Stimulated activated CD4-positive, alpha-beta T cell treated with anti-CD3 and anti-CD28 coated beads, Interleukin-2, amount 100 ng/mL, for 48 hours (primary cell): ENCODE results near the gene AGBL1.
A peak's percentile ranks its signal among the peaks of the same experiment; 100 is the strongest.

Experiments
- DNase-seq, 2 donors: peaks; one replicate each; pipeline ENCODE4 v3.0.0-alpha.2; 2020

AGBL1 gene

DNA sequence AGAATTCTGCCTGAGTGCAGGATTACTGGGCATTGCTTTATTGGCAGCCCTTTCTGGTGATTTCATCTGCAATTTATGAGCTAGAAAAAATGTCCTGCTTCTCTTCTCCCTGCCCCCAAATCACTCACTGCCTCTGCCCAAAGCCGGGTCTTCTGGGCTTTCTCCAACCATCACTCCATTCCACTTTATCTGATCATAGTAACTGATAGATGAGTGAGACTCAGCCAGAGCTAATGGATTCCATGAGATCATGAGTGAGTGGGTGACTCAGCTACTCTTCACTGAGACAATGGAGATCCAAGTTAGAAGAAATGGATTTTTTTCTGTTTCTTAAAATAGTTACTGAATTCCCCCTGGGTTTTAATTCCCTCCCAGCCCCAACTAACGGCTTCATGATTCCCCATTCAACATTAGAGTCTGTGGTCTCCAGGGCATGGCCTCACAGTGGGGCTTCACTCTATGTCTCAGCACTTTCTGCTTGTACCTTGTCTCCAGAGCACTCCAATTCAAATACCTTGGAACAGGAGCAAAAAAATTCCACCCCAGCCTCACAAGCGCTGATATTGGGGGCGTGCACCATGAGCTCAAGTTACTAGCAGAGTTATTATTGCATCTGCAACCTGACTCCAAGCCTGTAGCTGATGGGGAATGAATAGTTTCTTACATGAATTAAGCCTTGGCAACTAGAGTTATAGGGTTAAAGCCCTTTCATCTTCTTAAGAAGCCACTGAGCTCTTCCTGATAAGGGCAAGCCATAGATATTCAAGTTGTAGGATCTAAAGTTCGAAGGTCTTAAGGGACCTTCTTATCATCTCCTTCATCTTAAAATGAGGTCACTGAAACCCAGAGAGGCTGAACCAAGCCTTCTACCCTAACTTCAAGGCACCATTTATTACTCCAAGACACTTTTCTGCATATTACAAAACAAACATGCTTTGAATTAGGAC is 85.9 kb downstream of the AGBL1 start:
- DNase-seq = no peak

DNA sequence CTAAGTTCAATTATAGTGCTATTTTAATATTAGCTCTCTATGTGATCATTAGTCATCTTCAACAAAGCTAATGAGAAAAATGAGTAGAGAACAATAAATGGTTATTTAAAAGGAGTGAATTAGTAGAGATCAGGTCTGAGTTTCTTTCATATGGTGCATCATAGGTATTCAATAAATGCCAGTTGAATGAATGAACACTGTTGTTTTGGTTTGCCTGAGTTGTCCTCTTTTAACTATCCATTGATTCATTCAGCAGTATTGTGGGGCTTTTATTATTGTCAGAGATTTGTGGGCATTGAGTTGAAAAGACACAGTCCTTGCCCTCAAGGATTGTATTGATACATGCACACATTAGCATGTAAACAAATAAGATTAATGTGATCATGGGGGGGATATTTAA is 88.2 kb downstream of the AGBL1 start:
- no peak for DNase-seq

DNA sequence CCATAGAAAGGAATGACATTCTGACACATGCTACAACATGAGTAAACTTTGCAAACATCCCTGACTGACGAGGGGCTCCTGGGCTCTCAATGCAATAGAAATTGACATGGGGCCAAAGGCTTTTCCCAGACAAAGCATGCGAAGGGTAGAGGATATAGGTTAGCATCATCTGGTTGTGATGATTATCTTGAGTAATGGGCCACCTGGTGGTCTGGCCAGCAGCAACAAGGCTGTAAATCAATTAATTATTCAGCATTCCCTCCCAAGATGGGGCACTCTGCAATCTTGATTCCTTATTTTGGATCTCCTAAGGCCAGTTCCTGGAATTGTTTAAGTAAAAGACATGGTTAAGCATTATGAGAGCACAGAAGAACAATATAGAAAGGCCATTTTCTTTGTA is 99.2 kb downstream of the AGBL1 start:
- DNase-seq = no peak

DNA sequence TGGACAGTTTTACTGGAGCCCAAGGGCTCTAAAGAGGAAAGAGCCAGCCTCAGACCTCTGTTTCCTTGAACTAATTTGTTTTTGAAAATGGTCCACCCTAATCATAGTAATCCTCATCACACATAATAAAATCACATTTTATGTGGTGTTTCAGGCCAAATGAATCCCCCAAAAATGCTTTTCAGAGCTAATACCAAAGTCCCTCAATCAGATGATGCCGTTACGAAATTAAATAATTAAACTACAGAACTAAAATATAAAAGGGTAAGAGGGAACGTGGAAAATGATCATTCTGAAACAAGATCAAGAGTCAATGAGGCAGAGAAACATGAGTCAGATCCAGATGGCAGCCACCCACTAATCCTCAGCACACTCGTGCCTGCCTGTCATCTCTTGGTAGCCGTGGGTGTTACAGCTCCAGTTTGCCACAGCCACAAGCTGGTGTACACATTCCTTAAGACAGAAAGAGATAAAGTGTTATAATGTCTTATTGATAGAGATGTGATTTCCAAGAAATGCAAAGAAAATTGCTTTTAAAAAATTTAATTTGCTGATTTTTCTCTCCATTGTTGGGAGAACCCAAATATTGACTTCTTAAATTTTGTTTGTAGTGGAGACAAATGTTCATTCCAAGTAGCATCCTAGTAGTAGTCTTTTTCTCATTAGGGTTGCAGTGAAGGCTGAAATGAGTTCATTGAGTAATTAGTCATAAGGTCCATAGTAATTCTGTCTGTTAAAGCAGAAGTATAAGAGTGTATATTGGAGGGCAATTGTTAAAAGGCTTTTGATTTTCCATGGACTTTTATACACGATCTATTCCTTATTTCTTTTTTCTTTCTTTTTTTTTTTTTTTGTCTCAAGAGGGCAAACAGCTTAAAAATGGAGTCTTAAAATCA is 104.2 kb downstream of the AGBL1 start:
- peak in 1 of 2 donors; percentile 8 for DNase-seq

DNA sequence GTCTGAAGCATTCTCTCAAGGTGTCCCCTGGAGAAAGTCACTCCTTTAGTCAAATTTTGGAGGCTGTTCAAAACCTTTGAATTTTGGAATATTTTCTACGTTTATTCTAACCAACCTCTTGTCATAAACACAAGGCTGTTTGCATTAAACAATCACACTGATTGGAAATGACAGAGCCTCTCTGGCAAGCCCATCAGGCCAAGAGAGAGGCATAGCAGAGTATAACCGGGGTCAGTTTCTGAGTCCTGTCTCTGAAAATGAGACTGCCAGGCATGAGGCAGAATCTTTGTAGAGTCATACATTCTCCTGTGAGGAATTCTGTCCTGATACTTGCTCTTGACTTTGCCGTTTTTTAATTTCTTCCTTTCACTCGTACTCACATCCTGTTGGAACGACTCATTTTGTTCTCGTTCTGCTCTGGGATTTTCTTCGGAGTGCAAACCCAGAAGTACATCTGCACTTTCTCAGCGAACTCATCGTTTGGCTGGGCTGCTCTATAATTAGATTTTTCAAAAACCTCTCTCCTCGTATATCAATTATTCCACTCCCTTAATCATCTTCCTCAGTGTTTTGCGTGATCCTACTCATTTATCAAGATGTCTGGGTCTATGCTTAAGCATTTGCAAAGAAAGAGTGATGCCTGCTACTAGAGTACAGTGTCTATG is 114.2 kb downstream of the AGBL1 start:
- DNase-seq = no peak

DNA sequence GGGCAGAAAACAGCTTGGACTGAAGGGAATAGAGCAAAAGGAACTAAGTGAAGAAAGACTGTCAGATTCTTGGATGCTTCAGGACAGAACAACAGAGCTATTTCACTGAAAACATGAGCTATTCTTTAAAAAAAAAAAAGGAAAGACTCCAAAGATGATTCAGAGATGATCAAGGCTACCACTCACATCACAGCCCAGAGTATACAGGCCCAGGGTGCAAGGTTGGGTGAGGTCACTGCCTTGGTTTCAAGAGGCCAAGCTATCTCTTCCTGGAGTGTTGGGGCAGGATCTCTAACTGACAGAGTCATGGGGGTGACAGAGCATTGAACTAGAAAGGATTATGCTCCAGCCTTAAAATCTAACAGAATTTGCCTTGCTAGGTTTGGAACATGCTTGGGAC is 118.1 kb downstream of the AGBL1 start:
- no peak for DNase-seq

DNA sequence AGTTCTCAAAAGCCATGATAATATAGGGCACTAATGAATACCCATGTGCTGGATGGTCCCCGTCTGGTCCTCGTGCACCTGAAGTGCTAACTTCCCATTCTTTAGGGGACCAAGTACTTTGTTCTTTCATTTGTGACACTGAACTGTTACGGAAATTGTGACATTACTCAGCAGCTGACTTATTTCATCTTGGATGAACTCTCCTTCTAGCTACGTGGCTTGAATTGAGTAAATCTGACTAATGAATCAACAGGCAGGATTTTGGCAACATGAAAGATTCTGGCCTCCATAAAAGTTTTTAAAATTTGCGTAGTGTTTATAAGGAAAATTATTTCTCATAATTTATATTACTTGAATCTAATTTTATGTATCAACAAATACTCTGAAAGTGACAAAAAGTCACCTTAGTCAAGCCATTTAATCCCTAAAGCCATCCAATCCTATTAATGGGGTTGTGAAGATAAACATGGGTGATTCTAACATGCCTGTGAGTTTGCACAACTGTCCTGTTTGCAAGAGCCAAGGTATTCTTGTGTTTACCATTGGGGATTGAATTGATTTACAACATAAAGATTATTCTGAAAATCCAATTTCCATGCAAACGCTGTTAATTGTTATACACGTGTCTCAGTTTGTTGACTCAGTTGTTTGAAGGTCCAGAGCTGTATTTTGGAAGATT is 119.9 kb downstream of the AGBL1 start:
- no peak for DNase-seq

DNA sequence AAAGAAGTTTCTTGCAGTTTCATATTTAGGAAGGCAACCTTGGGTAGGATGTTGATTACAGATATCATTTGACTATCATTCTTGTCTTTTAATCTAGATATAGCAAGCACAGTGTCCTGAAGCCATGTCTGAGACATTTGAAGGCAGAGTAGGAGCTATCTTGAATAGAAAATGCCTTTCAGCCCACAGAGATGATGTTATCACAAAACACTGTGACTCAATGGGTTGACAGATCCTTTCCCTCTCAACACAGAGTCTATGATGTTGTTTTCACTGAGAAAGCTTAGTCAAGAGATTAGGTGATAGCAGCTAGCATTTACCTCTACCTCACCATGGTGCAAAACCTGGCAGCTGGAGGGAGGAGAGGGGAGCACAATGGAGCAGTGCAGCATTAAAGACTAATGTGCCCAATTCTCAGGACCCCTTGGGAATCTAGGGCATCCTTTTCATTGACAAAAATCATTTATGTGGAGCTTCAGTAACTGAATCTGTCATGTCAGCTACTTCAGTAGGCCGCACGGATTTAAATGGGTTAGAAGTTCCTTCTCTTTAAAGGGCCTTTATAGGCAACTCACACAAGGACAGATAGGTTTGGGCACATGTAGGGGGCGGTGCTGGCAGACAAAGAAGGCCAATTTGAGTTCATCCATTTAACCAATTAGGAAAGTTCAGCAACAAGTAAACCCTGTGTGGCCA is 121.8 kb downstream of the AGBL1 start:
- no peak for DNase-seq

DNA sequence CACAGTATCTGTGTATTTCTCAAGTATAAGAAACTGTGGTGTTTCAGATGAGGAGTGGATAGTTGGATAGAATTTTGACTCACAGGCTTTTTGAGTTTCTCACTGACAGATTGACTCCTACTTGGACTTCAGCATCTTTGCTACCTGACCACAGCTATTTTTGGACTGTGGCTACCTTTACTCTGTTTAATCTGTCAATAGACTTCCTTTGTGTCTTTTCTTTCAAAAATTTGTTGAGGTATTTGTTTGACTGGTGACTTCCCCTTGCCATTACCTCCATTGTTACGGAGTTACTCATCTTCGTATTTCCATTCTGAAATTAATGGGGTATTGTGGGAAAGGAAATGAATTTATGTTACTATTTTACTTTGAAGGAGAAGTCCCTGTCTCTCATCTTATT is 123.8 kb downstream of the AGBL1 start:
- no peak for DNase-seq

DNA sequence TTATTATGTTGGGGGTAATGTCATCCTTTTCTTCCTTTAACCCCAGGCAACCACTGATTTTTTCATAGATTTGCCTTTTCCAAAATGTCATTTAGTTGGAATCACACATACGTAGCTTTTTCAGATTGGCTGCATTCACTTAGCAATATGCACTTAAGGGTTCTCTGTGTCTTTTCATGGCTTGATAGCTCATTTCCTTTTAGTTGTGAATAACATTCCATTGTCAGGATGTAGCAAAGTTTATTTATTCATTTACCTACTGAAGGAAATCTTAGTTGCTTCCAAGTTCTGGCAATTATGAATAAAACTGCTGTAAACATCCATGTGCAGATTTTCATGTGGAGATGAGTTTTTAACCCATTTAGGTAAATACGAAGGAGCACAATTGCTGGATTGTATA is 125.4 kb downstream of the AGBL1 start:
- no peak for DNase-seq

DNA sequence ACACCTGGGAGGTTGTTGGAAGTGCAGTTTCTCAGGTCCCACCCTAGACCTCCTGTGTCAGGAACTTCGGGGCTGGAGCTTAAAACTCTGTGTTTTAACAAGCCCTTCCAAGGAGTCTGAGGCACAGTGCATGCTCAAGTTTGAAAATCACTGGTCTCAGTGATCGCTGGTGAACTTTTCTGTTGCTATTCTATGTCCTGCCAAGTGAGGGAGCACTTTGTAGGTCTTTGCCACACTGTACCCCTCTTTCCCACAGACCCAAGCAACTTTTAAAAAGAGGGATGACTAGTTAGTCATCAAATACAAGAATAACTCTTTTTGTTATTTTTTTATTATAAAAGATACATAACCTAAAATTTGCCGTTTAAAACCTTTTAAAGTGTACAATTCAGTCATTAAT is 133.7 kb downstream of the AGBL1 start:
- DNase-seq = no peak

DNA sequence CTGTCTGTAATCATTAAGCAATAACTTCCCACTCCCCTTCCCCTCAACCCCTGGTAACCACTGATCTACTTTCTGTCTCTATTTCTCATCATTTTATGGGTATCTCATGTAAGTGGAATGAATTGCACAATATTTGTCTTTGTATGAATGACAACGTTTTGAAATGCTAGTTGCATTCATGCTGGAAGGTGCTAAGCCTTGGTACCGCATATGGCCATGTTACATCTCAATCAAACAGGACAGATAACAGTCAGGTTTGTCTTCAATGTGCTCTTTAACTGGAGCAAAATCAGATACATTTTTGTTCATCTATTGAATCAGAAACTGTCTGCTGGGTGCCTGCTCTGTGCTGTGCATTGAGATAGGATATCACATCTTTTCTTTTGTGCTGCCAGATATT is 134.2 kb downstream of the AGBL1 start:
- no peak for DNase-seq

DNA sequence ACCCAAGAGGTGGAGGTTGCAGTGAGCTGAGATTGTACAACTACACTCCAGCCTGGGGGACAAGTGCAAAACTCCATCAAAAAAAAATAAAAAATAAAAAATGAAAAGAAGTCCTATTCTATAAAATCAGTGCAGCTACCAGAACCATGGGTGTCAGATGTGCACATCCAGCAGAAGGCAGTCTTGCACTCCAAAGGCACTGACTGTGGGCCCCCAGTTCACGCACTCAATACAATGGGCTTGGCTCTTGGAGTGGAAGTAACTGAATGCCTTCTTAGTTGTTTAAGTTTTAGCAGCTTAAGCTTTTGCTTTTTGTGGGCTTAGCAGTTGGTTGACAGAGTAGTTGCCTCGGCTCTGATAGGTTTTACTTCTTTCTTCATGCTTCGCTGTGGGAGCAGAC is 141.4 kb downstream of the AGBL1 start:
- no peak for DNase-seq

DNA sequence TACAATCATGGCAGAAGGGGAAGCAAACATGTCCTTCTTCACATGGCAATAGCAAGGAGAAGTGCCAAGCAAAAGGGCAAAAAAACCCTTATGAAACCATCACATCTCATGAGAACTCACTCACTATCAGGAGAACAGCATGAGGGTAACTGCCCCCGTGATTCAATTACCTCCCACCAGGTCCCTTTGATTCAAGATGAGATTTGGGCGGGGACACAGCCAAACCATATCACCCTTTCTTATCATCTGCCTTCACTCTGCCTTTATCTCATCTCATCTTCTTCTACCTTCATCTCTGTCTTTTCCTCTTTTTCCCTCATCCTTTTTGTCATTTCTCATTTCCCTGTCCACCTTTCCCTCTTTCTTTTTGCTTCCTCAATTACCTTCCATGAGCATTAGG is 149.6 kb downstream of the AGBL1 start:
- DNase-seq = no peak

DNA sequence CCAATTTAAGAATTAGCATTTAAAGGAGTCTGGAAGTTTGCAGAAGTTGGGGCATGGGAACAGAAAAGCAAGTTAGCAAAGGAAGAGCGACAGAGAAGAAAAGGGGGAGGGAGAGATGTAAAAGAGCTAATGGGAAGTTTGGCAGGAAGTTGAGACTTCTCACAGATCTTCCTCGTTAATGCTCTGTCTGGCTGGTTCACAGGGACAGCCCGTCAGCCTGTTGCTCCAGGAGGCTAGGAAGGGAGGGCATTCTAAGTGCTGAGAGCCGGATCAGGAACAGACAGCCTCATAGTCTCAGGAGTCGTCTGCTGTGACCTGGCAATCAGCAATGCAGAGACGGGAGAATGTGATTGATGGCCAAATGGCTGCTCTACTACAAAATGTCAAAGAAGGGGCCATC is 150.3 kb downstream of the AGBL1 start:
- no peak for DNase-seq

DNA sequence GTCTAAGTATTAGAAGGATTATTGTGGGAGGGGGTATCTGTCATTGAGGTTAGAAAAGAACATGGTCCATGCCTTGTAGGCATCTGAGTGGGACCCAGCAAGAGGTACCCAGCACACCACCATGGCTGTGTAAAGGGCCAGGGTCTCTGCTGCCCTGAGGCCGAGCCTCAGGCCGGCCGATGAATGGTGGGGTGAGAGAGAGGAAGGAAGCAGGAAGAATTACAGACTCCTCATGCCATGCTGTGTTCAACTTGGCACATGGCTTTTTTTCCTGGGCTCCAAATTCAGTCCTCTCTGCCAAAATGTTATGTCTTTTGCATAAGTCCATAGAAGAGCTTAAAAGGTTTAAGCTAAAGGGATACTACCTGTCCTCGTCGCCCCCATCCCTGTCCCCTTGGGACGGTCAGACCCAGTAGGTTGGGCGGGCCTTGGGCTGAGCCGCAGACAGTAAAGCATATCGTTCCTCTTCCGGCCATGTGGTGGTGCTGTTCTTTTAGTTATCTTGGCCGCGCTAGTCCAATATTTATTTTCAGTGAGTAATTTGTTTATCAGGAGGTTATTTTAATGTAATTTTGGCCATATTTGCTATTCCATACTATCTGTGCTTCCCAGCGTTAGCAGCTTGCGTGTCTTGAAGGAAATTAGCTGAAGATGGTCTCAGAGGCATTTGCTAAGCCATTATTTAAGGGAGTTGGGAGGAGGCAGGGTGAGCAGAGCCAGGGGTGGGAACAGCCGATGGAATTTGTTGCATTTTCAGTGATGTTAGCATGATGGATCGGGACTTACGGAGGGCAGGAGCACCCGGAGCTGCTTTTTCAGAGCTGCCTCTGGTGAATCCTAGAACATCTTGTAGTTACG is 152.4 kb downstream of the AGBL1 start:
- DNase-seq = peak; percentile 19 to 29

DNA sequence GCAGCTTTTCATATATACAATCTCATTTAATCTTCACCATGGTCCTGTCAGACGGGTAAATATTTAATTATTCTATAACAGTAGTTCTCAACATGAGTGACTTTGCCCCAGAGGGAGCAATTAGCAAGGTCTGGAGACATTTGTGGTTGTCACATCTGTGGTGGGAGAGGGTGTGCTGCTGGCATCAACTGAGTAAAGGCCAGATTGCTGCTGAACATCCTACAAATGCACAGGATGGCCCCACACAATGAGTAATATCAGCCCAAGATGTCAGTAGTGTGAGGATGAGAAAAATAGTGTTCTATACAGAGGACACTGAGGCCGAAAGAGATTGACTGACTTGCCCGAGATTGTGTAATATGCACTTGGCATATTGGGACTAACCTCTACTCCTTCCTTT is 156.0 kb downstream of the AGBL1 start:
- no peak for DNase-seq

DNA sequence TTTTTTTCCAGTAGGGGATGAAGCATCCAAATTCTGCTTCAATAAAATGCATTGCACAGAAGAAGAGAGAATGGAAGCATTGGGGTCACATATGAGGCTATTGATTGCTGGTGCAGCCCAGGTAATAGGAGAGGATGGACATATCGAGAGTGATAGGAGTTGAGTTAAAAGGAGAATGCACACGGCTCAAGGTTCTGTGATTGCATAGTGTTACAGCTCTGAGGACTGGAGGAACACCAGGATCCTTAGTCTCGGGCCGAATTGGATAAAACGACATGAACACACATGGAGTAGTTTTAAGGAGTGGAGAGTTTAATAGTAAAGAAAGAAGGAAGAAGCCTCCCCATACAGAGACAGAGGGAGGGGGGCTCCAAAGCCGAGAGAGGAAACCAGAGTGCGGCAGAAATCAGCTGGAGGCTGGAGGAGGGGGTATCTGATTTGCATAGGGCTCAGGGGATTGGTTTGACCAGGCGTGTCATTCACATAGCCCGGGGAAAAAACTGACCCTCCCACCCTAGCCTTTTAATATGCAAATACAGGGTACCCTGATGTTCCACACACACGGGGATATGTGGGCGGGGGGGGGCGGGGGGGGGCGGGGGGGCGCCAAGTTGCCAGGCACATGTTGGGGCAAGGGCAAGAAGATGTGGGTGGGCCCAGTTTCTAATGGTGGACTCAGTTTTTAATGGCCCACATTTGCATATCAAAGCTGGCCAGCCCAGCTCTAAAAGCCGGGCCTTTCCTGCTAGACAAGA is 156.9 kb downstream of the AGBL1 start:
- no peak for DNase-seq

DNA sequence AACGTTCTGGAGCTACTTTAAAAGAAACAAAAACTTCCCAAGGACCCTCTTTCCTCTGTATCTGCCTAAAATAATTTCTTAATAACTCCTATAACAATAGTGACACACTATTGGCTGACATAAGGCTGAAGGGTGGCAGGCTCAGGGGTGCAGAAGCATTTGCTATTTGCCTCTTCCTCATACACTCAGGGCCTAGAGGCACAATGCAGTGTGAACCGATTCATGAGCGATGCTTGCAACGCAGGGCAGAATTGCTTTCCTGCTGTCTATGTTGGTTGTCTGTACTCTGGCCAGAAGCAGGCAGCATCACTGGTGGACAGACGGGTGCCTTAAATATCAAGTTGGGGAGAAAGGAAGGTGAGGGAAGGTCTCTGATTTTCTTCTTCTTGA is 157.4 kb downstream of the AGBL1 start:
- DNase-seq = no peak

DNA sequence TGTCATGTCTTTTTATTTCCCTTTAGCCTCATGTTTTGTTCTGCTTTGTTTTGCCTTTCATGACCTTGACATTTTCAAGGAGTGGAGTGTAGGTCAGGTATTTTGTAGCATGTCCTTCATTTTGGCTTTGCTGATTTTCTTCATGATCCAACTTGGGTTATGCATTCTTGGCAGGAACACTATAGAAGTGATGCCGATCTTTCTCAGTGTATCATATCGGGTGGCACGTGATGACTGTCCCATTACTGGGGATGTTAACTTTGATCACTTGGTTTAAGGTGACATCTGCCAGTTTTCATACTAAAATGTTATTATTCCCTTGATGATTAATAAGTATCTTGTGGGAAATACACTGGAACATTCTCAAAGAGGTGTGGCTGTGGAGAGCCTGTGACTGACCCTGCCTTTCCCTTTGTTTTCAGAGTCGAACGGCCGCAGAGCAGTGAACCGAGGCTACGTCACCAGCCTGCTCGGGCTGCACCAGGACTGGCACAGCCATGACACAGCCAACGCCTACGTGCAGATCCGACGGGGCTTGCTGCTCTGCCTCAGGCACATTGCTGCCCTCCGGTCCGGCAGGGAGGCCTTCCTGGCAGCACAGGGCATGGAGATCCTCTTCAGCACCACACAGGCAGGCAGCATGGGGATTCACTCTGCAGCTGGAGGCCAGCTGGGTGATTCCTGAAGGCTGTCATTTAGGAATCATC is 167.7 kb downstream of the AGBL1 start:
- DNase-seq = no peak
